ENCODE results near the gene LCN15. TPM values are rescaled to one million over a fixed set of nuclear protein-coding genes. Genes with fewer than 3 reads are reported as not detected.

The LCN15 gene
- total and polyA plus RNA-seq, 2 of the 13 experiments (the other 11 are each of a cell fraction or from before 2014, with no cell fraction given): 1.3 to 53.7 TPM

DNA sequence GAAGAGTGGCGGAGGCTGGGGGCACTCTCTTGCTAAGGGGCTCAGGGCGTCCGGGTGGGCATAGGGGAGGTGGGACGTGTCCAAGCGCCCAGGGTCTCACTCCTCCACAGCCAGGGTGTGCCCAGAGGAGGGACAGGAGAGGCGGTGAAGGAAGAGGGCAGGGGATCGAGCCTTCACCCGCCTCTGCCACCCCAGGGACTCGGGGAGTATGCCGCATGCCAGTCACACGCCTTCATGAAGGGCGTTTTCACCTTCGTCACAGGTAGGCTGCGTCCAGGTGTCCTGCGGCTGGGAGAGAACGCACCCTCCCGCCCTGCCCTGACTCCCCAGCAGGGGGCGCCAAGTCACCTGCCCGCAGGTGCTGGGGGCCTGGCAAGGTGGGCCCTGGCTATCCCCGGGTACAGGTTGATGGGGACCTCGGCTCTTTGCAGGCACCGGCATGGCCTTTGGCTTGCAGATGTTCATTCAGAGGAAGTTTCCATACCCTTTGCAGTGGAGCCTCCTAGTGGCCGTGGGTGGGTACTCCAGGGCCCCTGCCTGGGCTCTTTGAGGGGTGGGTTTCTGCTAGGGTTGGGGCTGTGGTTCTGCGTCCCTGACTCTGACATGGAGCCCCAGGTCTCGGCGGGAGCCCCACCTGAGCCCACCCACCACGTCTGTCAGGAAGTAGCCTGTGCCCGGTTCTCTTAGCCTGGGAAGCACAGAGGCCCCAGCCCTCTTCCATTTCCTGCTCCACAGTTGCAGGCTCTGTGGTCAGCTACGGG, 27.4 kb upstream of the LCN15 start (continued):
- TF ChIP-seq, protein P1, sequence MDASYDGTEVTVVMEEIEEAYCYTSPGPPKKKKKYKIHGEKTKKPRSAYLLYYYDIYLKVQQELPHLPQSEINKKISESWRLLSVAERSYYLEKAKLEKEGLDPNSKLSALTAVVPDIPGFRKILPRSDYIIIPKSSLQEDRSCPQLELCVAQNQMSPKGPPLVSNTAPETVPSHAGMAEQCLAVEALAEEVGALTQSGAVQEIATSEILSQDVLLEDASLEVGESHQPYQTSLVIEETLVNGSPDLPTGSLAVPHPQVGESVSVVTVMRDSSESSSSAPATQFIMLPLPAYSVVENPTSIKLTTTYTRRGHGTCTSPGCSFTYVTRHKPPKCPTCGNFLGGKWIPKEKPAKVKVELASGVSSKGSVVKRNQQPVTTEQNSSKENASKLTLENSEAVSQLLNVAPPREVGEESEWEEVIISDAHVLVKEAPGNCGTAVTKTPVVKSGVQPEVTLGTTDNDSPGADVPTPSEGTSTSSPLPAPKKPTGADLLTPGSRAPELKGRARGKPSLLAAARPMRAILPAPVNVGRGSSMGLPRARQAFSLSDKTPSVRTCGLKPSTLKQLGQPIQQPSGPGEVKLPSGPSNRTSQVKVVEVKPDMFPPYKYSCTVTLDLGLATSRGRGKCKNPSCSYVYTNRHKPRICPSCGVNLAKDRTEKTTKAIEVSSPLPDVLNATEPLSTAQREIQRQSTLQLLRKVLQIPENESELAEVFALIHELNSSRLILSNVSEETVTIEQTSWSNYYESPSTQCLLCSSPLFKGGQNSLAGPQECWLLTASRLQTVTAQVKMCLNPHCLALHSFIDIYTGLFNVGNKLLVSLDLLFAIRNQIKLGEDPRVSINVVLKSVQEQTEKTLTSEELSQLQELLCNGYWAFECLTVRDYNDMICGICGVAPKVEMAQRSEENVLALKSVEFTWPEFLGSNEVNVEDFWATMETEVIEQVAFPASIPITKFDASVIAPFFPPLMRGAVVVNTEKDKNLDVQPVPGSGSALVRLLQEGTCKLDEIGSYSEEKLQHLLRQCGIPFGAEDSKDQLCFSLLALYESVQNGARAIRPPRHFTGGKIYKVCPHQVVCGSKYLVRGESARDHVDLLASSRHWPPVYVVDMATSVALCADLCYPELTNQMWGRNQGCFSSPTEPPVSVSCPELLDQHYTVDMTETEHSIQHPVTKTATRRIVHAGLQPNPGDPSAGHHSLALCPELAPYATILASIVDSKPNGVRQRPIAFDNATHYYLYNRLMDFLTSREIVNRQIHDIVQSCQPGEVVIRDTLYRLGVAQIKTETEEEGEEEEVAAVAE (CRISPR knock-in tag; IDR thresholded peaks at IDR 0.05; ENCODE audit: borderline replicate concordance): no peak
- TF ChIP-seq SP2 (CRISPR knock-in tag; IDR thresholded peaks at IDR 0.05) (peak; percentile 3; the same call in 1 of the 2 replicates), HNF4A (CRISPR knock-in tag; IDR thresholded peaks at IDR 0.05) (no peak), SP4 (CRISPR knock-in tag; IDR thresholded peaks at IDR 0.05) (peak; percentile 9; the same call in 1 of the 2 replicates), PAF1 (CRISPR knock-in tag; IDR thresholded peaks at IDR 0.05) (no peak), ATF7 (IDR thresholded peaks at IDR 0.05) (no peak), ATF7 (CRISPR knock-in tag; IDR thresholded peaks at IDR 0.05) (no peak), ZNF251 (CRISPR knock-in tag; IDR thresholded peaks at IDR 0.05) (no peak), HNRNPLL (IDR thresholded peaks at IDR 0.05; ENCODE audit: low read depth, low read length, poor library complexity, severe bottlenecking) (no peak), ATF1 (CRISPR knock-in tag; IDR thresholded peaks at IDR 0.05) (no peak), MTF2 (CRISPR knock-in tag; IDR thresholded peaks at IDR 0.05; ENCODE audit: borderline replicate concordance) (no peak; the same call in 1 of the 2 replicates), ZNF446 (CRISPR knock-in tag; IDR thresholded peaks at IDR 0.05) (no peak), ZNF230 (CRISPR knock-in tag; IDR thresholded peaks at IDR 0.05) (peak; percentile 31; the same call in 1 of the 2 replicates), MEIS1 (CRISPR knock-in tag; IDR thresholded peaks at IDR 0.05; ENCODE audit: borderline replicate concordance) (0 out of 2 replicates have a peak, but pooled peaks have one; percentile 43), HOXD1 (CRISPR knock-in tag; IDR thresholded peaks at IDR 0.05) (no peak), ZNF3 (CRISPR knock-in tag; IDR thresholded peaks at IDR 0.05) (no peak), MED8 (CRISPR knock-in tag; IDR thresholded peaks at IDR 0.05; ENCODE audit: insufficient replicate concordance) (peak; percentile 3), ZNF124 (CRISPR knock-in tag; IDR thresholded peaks at IDR 0.05) (0 out of 2 replicates have a peak, but pooled peaks have one; percentile 9), ZFP90 (CRISPR knock-in tag; IDR thresholded peaks at IDR 0.05; ENCODE audit: borderline replicate concordance) (peak; percentile 40; the same call in 1 of the 2 replicates)
- TF ChIP-seq, protein P2, sequence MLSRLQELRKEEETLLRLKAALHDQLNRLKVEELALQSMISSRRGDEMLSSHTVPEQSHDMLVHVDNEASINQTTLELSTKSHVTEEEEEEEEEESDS (CRISPR knock-in tag; IDR thresholded peaks at IDR 0.05; ENCODE audit: borderline replicate concordance): no peak
- TF ChIP-seq, protein P3, sequence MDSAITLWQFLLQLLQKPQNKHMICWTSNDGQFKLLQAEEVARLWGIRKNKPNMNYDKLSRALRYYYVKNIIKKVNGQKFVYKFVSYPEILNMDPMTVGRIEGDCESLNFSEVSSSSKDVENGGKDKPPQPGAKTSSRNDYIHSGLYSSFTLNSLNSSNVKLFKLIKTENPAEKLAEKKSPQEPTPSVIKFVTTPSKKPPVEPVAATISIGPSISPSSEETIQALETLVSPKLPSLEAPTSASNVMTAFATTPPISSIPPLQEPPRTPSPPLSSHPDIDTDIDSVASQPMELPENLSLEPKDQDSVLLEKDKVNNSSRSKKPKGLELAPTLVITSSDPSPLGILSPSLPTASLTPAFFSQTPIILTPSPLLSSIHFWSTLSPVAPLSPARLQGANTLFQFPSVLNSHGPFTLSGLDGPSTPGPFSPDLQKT (CRISPR knock-in tag; IDR thresholded peaks at IDR 0.05; ENCODE audit: borderline replicate concordance): no peak
- TF ChIP-seq, protein P4, sequence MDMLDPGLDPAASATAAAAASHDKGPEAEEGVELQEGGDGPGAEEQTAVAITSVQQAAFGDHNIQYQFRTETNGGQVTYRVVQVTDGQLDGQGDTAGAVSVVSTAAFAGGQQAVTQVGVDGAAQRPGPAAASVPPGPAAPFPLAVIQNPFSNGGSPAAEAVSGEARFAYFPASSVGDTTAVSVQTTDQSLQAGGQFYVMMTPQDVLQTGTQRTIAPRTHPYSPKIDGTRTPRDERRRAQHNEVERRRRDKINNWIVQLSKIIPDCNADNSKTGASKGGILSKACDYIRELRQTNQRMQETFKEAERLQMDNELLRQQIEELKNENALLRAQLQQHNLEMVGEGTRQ (IDR thresholded peaks at IDR 0.05; ENCODE audit: low read depth, low read length): no peak
- TF ChIP-seq, protein P4 (CRISPR knock-in tag; IDR thresholded peaks at IDR 0.05; ENCODE audit: borderline replicate concordance): no peak
